K562 (cell line): ENCODE measurements around the gene EHBP1L1. TPM values are rescaled to one million over a fixed set of nuclear protein-coding genes. Genes with fewer than 3 reads are reported as not detected.
A peak's percentile ranks its signal among the peaks of the same experiment; 100 is the strongest.

Experiments used
- ASH1L ChIP-seq: fragments of 450-650 bp; IDR thresholded peaks from 2 replicates; pipeline ENCODE4 v1.6.1; 2018; ENCODE audit warnings: borderline replicate concordance, mild to moderate bottlenecking, low read depth; ENCODE audit not compliant: partially characterized antibody
- CBX1 ChIP-seq: sonication (generic); IDR thresholded peaks from 2 replicates; pipeline ENCODE4 v1.6.1; 2016; ENCODE audit warnings: antibody characterized with exemption, low read depth, mild to moderate bottlenecking
- CHCHD3 ChIP-seq: fragments of 250-450 bp; sonication (Bioruptor Pico); IDR thresholded peaks from 2 replicates; pipeline ENCODE4 v2.1.2; 2022; ENCODE audit warnings: mild to moderate bottlenecking
- ETV1 ChIP-seq: fragments of 450-650 bp; conservative IDR thresholded peaks from 2 replicates; pipeline ENCODE4 v1.6.1; 2016; ENCODE audit warnings: missing genetic modification characterization, control low read depth, low read depth, missing compliant biosample characterization
- FOXA3 ChIP-seq, 2 experiments: fragments of 450-650 bp in 1 of 2; sonication (generic) in 1 of 2; formaldehyde crosslinking; IDR thresholded peaks in 1 of 2; conservative IDR thresholded peaks in 1 of 2; 2 replicates each; pipeline versions ENCODE4 v1.4.0 to v1.8.0; 2020 to 2022; ENCODE audit warnings: mild to moderate bottlenecking in 2 of 2, missing genetic modification reagents in 1 of 2
- HEY1 ChIP-seq: fragments of 250-450 bp; sonication (Bioruptor Pico); IDR thresholded peaks from 2 replicates; pipeline ENCODE4 v1.5.0; 2020; ENCODE audit warnings: mild to moderate bottlenecking, moderate library complexity, borderline replicate concordance
- IRF2 ChIP-seq: sonication (generic); formaldehyde crosslinking; IDR thresholded peaks from 2 replicates; pipeline ENCODE4 v1.8.1; 2022; ENCODE audit warnings: mild to moderate bottlenecking, missing genetic modification reagents
- KDM1A ChIP-seq, 2 experiments: fragments of 450-650 bp; IDR thresholded peaks; 2 replicates each; pipeline ENCODE4 v1.6.1; 2016; ENCODE audit warnings: mild to moderate bottlenecking in 2 of 2
- RFX1 ChIP-seq: fragments of 450-650 bp; IDR thresholded peaks from 2 replicates; pipeline ENCODE4 v1.6.1; 2016; ENCODE audit warnings: mild to moderate bottlenecking, moderate library complexity
- SMC3 ChIP-seq: conservative IDR thresholded peaks from 2 replicates; pipeline ENCODE4 v1.6.1; 2011; ENCODE audit warnings: low read depth, low read length, improper control_type of control experiment; ENCODE audit not compliant: insufficient read depth
- SNIP1 ChIP-seq: fragments of 450-650 bp; IDR thresholded peaks from 2 replicates; pipeline ENCODE4 v1.7.1; 2017; ENCODE audit warnings: low read depth, mild to moderate bottlenecking
- WHSC1 ChIP-seq: IDR thresholded peaks from one replicate; pipeline ENCODE4 v1.6.1; 2012; ENCODE audit warnings: low read length, control low read depth, inconsistent platforms
- ZFP36 ChIP-seq: fragments of 150-350 bp; IDR thresholded peaks from 2 replicates; pipeline ENCODE4 v1.6.1; 2018; ENCODE audit warnings: low read length, low read depth; ENCODE audit not compliant: partially characterized antibody
- ZNF143 ChIP-seq: sonication (generic); formaldehyde crosslinking; IDR thresholded peaks from 2 replicates; pipeline ENCODE4 v1.9.0; 2022; ENCODE audit warnings: mild to moderate bottlenecking, missing genetic modification reagents
- ZNF431 ChIP-seq: sonication (generic); formaldehyde crosslinking; IDR thresholded peaks from 2 replicates; pipeline ENCODE4 v1.8.0; 2022; ENCODE audit warnings: mild to moderate bottlenecking, missing genetic modification reagents
- polyA plus RNA-seq, 8 experiments: library from polyadenylated mRNA; depleted of rRNA in 4 of 8; stranded (reverse) in 5 of 8; unstranded in 3 of 8; fragments of >200 nt; fragmentation: Nextera tagmentation in 2 of 8; fragmentation: Illumina TruSeq in 1 of 8; extraction: Ambion mirVana in 2 of 8; extraction: Trizol in 1 of 8; gene quantifications; 2 replicates each; pipeline versions ENCODE4 v1.2.1 to v1.2.3, GENCODE V29; 2011 to 2014; ENCODE audit warnings: inconsistent platforms in 1 of 8, missing spikeins in 1 of 8
- total RNA-seq, 7 experiments: library from RNA; depleted of rRNA in 6 of 7; stranded (reverse); fragments of >200 nt in 6 of 7; fragmentation: Illumina TruSeq in 2 of 7; extraction: Trizol in 2 of 7; gene quantifications; 2 replicates each; pipeline versions ENCODE4 v1.2.1 to v1.2.3, GENCODE V29; 2011 to 2021; ENCODE audit warnings: low replicate concordance in 1 of 7
- TF ChIP-seq, protein P1 (sequence below), 2 experiments: fragments of 450-650 bp in 1 of 2; IDR thresholded peaks; 2 replicates each; pipeline ENCODE4 v1.6.1; 2011 to 2017; ENCODE audit warnings: low read depth in 2 of 2, antibody characterized with exemption in 1 of 2, borderline replicate concordance in 1 of 2, low read length in 1 of 2, mild to moderate bottlenecking in 1 of 2, mixed read lengths in 1 of 2; ENCODE audit not compliant: control insufficient read depth in 1 of 2
- TF ChIP-seq, protein P2 (sequence below): fragments of 450-650 bp; formaldehyde crosslinking; IDR thresholded peaks from 2 replicates; pipeline ENCODE4 v1.4.0; 2022; ENCODE audit warnings: missing genetic modification characterization
- TF ChIP-seq, protein P3 (sequence below): fragments of 250-450 bp; sonication (Bioruptor Pico); IDR thresholded peaks from 2 replicates; pipeline ENCODE4 v1.5.0; 2021; ENCODE audit warnings: mild to moderate bottlenecking, borderline replicate concordance
- TF ChIP-seq, protein P4 (sequence below): fragments of 450-650 bp; IDR thresholded peaks from 2 replicates; pipeline ENCODE4 v1.6.1; 2016; ENCODE audit warnings: borderline replicate concordance

Gene EHBP1L1
- total and polyA plus RNA-seq, 9 of the 15 experiments (the other 6 are each of a cell fraction or from before 2014, with no cell fraction given): 0.03 to 87.1 (median 26.3) TPM

DNA sequence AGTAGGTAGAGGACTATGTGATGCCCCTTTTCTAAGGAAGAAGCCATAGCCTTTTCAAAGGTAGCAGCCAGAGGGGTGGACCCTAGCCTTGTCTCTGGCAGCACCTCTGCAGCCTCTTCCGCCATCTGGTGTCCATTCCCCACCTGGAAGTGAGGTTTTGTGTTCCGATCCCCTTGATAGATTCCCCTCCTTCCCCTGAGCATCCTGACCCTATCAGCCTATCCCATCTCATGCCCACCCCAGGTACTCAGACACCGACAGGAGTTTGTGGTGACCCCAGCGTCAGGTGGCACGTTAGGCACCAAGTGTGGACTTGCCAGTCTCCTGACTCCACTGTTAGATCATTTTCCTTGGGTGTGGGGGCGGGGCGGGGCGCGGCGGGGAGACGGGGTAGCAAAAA lies 3.9 kb upstream of the EHBP1L1 start (continued):
- TF ChIP-seq, protein P1, sequence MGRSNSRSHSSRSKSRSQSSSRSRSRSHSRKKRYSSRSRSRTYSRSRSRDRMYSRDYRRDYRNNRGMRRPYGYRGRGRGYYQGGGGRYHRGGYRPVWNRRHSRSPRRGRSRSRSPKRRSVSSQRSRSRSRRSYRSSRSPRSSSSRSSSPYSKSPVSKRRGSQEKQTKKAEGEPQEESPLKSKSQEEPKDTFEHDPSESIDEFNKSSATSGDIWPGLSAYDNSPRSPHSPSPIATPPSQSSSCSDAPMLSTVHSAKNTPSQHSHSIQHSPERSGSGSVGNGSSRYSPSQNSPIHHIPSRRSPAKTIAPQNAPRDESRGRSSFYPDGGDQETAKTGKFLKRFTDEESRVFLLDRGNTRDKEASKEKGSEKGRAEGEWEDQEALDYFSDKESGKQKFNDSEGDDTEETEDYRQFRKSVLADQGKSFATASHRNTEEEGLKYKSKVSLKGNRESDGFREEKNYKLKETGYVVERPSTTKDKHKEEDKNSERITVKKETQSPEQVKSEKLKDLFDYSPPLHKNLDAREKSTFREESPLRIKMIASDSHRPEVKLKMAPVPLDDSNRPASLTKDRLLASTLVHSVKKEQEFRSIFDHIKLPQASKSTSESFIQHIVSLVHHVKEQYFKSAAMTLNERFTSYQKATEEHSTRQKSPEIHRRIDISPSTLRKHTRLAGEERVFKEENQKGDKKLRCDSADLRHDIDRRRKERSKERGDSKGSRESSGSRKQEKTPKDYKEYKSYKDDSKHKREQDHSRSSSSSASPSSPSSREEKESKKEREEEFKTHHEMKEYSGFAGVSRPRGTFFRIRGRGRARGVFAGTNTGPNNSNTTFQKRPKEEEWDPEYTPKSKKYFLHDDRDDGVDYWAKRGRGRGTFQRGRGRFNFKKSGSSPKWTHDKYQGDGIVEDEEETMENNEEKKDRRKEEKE (IDR thresholded peaks at IDR 0.05; ENCODE audit: borderline replicate concordance in 1 of 2, control insufficient read depth in 1 of 2, low read depth in 2 of 2, low read length in 1 of 2): no peak
- TF ChIP-seq, protein P2, sequence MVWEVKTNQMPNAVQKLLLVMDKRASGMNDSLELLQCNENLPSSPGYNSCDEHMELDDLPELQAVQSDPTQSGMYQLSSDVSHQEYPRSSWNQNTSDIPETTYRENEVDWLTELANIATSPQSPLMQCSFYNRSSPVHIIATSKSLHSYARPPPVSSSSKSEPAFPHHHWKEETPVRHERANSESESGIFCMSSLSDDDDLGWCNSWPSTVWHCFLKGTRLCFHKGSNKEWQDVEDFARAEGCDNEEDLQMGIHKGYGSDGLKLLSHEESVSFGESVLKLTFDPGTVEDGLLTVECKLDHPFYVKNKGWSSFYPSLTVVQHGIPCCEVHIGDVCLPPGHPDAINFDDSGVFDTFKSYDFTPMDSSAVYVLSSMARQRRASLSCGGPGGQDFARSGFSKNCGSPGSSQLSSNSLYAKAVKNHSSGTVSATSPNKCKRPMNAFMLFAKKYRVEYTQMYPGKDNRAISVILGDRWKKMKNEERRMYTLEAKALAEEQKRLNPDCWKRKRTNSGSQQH: no peak
- TF ChIP-seq ASH1L (no peak), ZFP36 (no peak), KDM1A (IDR thresholded peaks at IDR 0.05) (no peak), HEY1 (CRISPR knock-in tag) (no peak), SNIP1 (no peak), WHSC1 (no peak), ETV1 (no peak), ZNF143 (CRISPR knock-in tag) (no peak), IRF2 (CRISPR knock-in tag) (no peak), RFX1 (no peak), CHCHD3 (CRISPR knock-in tag) (no peak), CBX1 (no peak), ZNF431 (CRISPR knock-in tag) (no peak), FOXA3 (CRISPR knock-in tag; conservative IDR thresholded peaks at IDR 0.05 in 1 of 2, IDR thresholded peaks at IDR 0.05 in 1 of 2) (no peak), SMC3 (peak; percentile 66)
- TF ChIP-seq, protein P3, sequence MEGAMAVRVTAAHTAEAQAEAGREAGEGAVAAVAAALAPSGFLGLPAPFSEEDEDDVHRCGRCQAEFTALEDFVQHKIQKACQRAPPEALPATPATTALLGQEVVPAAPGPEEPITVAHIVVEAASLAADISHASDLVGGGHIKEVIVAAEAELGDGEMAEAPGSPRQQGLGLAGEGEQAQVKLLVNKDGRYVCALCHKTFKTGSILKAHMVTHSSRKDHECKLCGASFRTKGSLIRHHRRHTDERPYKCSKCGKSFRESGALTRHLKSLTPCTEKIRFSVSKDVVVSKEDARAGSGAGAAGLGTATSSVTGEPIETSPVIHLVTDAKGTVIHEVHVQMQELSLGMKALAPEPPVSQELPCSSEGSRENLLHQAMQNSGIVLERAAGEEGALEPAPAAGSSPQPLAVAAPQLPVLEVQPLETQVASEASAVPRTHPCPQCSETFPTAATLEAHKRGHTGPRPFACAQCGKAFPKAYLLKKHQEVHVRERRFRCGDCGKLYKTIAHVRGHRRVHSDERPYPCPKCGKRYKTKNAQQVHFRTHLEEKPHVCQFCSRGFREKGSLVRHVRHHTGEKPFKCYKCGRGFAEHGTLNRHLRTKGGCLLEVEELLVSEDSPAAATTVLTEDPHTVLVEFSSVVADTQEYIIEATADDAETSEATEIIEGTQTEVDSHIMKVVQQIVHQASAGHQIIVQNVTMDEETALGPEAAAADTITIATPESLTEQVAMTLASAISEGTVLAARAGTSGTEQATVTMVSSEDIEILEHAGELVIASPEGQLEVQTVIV (CRISPR knock-in tag): no peak
- TF ChIP-seq, protein P4, sequence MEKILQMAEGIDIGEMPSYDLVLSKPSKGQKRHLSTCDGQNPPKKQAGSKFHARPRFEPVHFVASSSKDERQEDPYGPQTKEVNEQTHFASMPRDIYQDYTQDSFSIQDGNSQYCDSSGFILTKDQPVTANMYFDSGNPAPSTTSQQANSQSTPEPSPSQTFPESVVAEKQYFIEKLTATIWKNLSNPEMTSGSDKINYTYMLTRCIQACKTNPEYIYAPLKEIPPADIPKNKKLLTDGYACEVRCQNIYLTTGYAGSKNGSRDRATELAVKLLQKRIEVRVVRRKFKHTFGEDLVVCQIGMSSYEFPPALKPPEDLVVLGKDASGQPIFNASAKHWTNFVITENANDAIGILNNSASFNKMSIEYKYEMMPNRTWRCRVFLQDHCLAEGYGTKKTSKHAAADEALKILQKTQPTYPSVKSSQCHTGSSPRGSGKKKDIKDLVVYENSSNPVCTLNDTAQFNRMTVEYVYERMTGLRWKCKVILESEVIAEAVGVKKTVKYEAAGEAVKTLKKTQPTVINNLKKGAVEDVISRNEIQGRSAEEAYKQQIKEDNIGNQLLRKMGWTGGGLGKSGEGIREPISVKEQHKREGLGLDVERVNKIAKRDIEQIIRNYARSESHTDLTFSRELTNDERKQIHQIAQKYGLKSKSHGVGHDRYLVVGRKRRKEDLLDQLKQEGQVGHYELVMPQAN: peak; percentile 51; the same call in 1 of the 2 replicates
